Body of pancreas (tissue), 4 donors: Measurements from ENCODE around the gene KIAA1328.

Experiments
- POLR2A ChIP-seq, 3 donors: fragments of 450-650 bp; IDR thresholded peaks; one replicate each; pipeline ENCODE4 v1.6.1; 2016; ENCODE audit warnings: antibody characterized with exemption in 3 of 3, mild to moderate bottlenecking in 2 of 3
- TF ChIP-seq, protein P1 (sequence below), 7 experiments: fragments of 450-650 bp in 4 of 7; fragments of 200-600 bp in 3 of 7; sonication (generic) in 3 of 7; IDR thresholded peaks; one replicate each; pipeline ENCODE4 v1.5.1; 2016 to 2019; ENCODE audit warnings: antibody characterized with exemption in 7 of 7

- TF ChIP-seq, protein P1, sequence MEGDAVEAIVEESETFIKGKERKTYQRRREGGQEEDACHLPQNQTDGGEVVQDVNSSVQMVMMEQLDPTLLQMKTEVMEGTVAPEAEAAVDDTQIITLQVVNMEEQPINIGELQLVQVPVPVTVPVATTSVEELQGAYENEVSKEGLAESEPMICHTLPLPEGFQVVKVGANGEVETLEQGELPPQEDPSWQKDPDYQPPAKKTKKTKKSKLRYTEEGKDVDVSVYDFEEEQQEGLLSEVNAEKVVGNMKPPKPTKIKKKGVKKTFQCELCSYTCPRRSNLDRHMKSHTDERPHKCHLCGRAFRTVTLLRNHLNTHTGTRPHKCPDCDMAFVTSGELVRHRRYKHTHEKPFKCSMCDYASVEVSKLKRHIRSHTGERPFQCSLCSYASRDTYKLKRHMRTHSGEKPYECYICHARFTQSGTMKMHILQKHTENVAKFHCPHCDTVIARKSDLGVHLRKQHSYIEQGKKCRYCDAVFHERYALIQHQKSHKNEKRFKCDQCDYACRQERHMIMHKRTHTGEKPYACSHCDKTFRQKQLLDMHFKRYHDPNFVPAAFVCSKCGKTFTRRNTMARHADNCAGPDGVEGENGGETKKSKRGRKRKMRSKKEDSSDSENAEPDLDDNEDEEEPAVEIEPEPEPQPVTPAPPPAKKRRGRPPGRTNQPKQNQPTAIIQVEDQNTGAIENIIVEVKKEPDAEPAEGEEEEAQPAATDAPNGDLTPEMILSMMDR (IDR thresholded peaks at IDR 0.05), result peak; percentile 27 to 72 (median 55)
- TF ChIP-seq POLR2A (IDR thresholded peaks at IDR 0.05), result no peak
Measured at GRCh38 chr18:36942264-36942663, 113.3 kb downstream of the KIAA1328 start.
